T47D (cell line): Measurements from ENCODE around the gene REEP1.
A peak's percentile ranks its signal among the peaks of the same experiment; 100 is the strongest.

Source experiments
- DNase-seq, 2 experiments: peaks; one replicate each; pipeline versions ENCODE4 v3.0.0 to v3.0.0-alpha.2; 2011 to 2012; ENCODE audit warnings: low read depth in 1 of 2, low spot score in 1 of 2
- JUND ChIP-seq: IDR thresholded peaks from 2 replicates; pipeline ENCODE4 v1.6.1; 2012; ENCODE audit warnings: low read depth
- in situ Hi-C: cut with HindIII; loops from 2 replicates; pipeline ENCODE4 v1.10.0; 2016; ENCODE audit warnings: low sequenced_read_pairs, low pct_unique_long_range_greater_than_20kb

Gene REEP1

GRCh38 chr2:86308984-86309695, 28.3 kb downstream of the REEP1 start:
- DNase-seq: no peak
- in situ Hi-C loops: no loop called here
- no peak for TF ChIP-seq JUND

- in situ Hi-C loops: no loop called here
- TF ChIP-seq JUND: no peak
- DNase-seq: no peak
Measured at GRCh38 chr2:86308356-86308755, 29.1 kb downstream of the REEP1 start.

- DNase-seq: no peak
- no peak for TF ChIP-seq JUND
- in situ Hi-C loops: no loop called here
Measured at GRCh38 chr2:86307431-86307830, 30.0 kb downstream of the REEP1 start.

GRCh38 chr2:86305915-86306254, 31.5 kb downstream of the REEP1 start:
- no peak for DNase-seq
- in situ Hi-C loops: no loop called here
- TF ChIP-seq JUND: no peak

GRCh38 chr2:86305195-86305914, 32.1 kb downstream of the REEP1 start:
- in situ Hi-C loops: no loop called here
- TF ChIP-seq JUND: no peak
- DNase-seq: no peak

- no peak for TF ChIP-seq JUND
- no peak for DNase-seq
- in situ Hi-C loops: no loop called here
Measured at GRCh38 chr2:86304416-86304815, 33.0 kb downstream of the REEP1 start.

GRCh38 chr2:86302320-86302719, 35.1 kb downstream of the REEP1 start:
- in situ Hi-C loops: no loop called here
- DNase-seq: no peak
- no peak for TF ChIP-seq JUND

- in situ Hi-C loops: no loop called here
- TF ChIP-seq JUND: no peak
- DNase-seq: no peak
Measured at GRCh38 chr2:86301711-86302202, 35.7 kb downstream of the REEP1 start.

- no peak for DNase-seq
- TF ChIP-seq JUND: no peak
- in situ Hi-C loops: no loop called here
Measured at GRCh38 chr2:86301009-86301408, 36.4 kb downstream of the REEP1 start.

GRCh38 chr2:86300496-86300895, 36.9 kb downstream of the REEP1 start:
- no peak for TF ChIP-seq JUND
- DNase-seq: no peak
- in situ Hi-C loops: no loop called here

GRCh38 chr2:86298411-86299390, 38.7 kb downstream of the REEP1 start:
- in situ Hi-C loops: no loop called here
- DNase-seq: peak; percentile 15 to 17
- TF ChIP-seq JUND: no peak

GRCh38 chr2:86297382-86298147, 39.9 kb downstream of the REEP1 start:
- peak in 1 of 2 experiments; percentile 35 for DNase-seq
- in situ Hi-C loops: no loop called here
- no peak for TF ChIP-seq JUND
